ENCODE results near the gene APOL1.
"Not testable (repeated sequence)": the region's sequence is repeated elsewhere in the genome, so short reads cannot be mapped to it uniquely, and the experiment has no call there.

APOL1 gene

GRCh38 chr22:36250292-36250960, 2.5 kb upstream of the APOL1 start:
- not testable (repeated sequence) for H3K4me1 ChIP-seq (ENCODE audit: control insufficient read depth, low read depth, low read length)

GRCh38 chr22:36251979-36252608, 839 bp upstream of the APOL1 start:
- not testable (repeated sequence) for H3K4me1 ChIP-seq (ENCODE audit: control insufficient read depth, low read depth, low read length); H3K27me3 ChIP-seq (ENCODE audit: control insufficient read depth, insufficient read depth, low read length); H3K4me3 ChIP-seq (ENCODE audit: low read length); H3K9me3 ChIP-seq (ENCODE audit: control insufficient read depth, low read depth, low read length); H3K9ac ChIP-seq (ENCODE audit: low read length); H3K27ac ChIP-seq (ENCODE audit: low read length); H3K36me3 ChIP-seq (ENCODE audit: control insufficient read depth, low read depth, low read length)

More at GRCh38 chr22:36250292-36250960, 2.5 kb upstream of the APOL1 start:
- H3K27me3 ChIP-seq (ENCODE audit: control insufficient read depth, insufficient read depth, low read length); H3K36me3 ChIP-seq (ENCODE audit: control insufficient read depth, low read depth, low read length); H3K27ac ChIP-seq (ENCODE audit: low read length); H3K9ac ChIP-seq (ENCODE audit: low read length); H3K4me3 ChIP-seq (ENCODE audit: low read length); H3K9me3 ChIP-seq (ENCODE audit: control insufficient read depth, low read depth, low read length): not testable (repeated sequence)

- no peak overlapping the region for H3K9ac ChIP-seq (ENCODE audit: low read length)
Observed at GRCh38 chr22:36253523-36254490, 874 bp downstream of the APOL1 start.

GRCh38 chr22:36255572-36255971, 2.6 kb downstream of the APOL1 start:
- peaks cover 21% of the 10 kb centered on the region for H3K4me1 ChIP-seq (ENCODE audit: control insufficient read depth, low read depth, low read length)
- not testable (repeated sequence) for H3K9ac ChIP-seq (ENCODE audit: low read length); H3K27me3 ChIP-seq (ENCODE audit: control insufficient read depth, insufficient read depth, low read length); H3K36me3 ChIP-seq (ENCODE audit: control insufficient read depth, low read depth, low read length); H3K4me3 ChIP-seq (ENCODE audit: low read length); H3K27ac ChIP-seq (ENCODE audit: low read length); H3K9me3 ChIP-seq (ENCODE audit: control insufficient read depth, low read depth, low read length)

More at GRCh38 chr22:36253523-36254490, 874 bp downstream of the APOL1 start:
- Histone ChIP-seq H3K4me3 (ENCODE audit: low read length) (no peak overlapping the region), H3K9me3 (ENCODE audit: control insufficient read depth, low read depth, low read length) (no peaks in the 10 kb centered on the region), H3K4me1 (ENCODE audit: control insufficient read depth, low read depth, low read length) (peaks cover 11% of the 10 kb centered on the region), H3K27ac (ENCODE audit: low read length) (no peak overlapping the region), H3K36me3 (ENCODE audit: control insufficient read depth, low read depth, low read length) (no peaks in the 10 kb centered on the region), H3K27me3 (ENCODE audit: control insufficient read depth, insufficient read depth, low read length) (no peaks in the 10 kb centered on the region)

GRCh38 chr22:36256478-36256877, 3.5 kb downstream of the APOL1 start:
- H3K9me3 ChIP-seq (ENCODE audit: control insufficient read depth, low read depth, low read length): no peaks in the 10 kb centered on the region
- H3K4me3 ChIP-seq (ENCODE audit: low read length): no peak overlapping the region
- no peak overlapping the region for H3K9ac ChIP-seq (ENCODE audit: low read length)
- H3K4me1 ChIP-seq (ENCODE audit: control insufficient read depth, low read depth, low read length): peaks cover 20% of the 10 kb centered on the region
- H3K27me3 ChIP-seq (ENCODE audit: control insufficient read depth, insufficient read depth, low read length): no peaks in the 10 kb centered on the region
- H3K36me3 ChIP-seq (ENCODE audit: control insufficient read depth, low read depth, low read length): no peaks in the 10 kb centered on the region
- no peak overlapping the region for H3K27ac ChIP-seq (ENCODE audit: low read length)

GRCh38 chr22:36257308-36257707, 4.4 kb downstream of the APOL1 start:
- H3K27me3 ChIP-seq (ENCODE audit: control insufficient read depth, insufficient read depth, low read length): no peaks in the 10 kb centered on the region
- H3K4me3 ChIP-seq (ENCODE audit: low read length): no peak overlapping the region
- H3K36me3 ChIP-seq (ENCODE audit: control insufficient read depth, low read depth, low read length): no peaks in the 10 kb centered on the region
- H3K9me3 ChIP-seq (ENCODE audit: control insufficient read depth, low read depth, low read length): no peaks in the 10 kb centered on the region
- H3K9ac ChIP-seq (ENCODE audit: low read length): no peak overlapping the region
- H3K4me1 ChIP-seq (ENCODE audit: control insufficient read depth, low read depth, low read length): peaks cover 18% of the 10 kb centered on the region
- H3K27ac ChIP-seq (ENCODE audit: low read length): no peak overlapping the region

- Histone ChIP-seq H3K27ac (ENCODE audit: low read length) (peak overlapping the region; percentile 60), H3K9me3 (ENCODE audit: control insufficient read depth, low read depth, low read length) (no peaks in the 10 kb centered on the region), H3K4me1 (ENCODE audit: control insufficient read depth, low read depth, low read length) (peaks cover 18% of the 10 kb centered on the region), H3K9ac (ENCODE audit: low read length) (no peak overlapping the region), H3K27me3 (ENCODE audit: control insufficient read depth, insufficient read depth, low read length) (no peaks in the 10 kb centered on the region), H3K36me3 (ENCODE audit: control insufficient read depth, low read depth, low read length) (no peaks in the 10 kb centered on the region), H3K4me3 (ENCODE audit: low read length) (no peak overlapping the region)
Observed at GRCh38 chr22:36257948-36258670, 5.2 kb downstream of the APOL1 start.

GRCh38 chr22:36258701-36259614, 6.0 kb downstream of the APOL1 start:
- Histone ChIP-seq H3K27ac (ENCODE audit: low read length) (peak overlapping the region; percentile 60), H3K27me3 (ENCODE audit: control insufficient read depth, insufficient read depth, low read length) (no peaks in the 10 kb centered on the region), H3K4me1 (ENCODE audit: control insufficient read depth, low read depth, low read length) (peaks cover 18% of the 10 kb centered on the region), H3K4me3 (ENCODE audit: low read length) (peak overlapping the region; percentile 23), H3K36me3 (ENCODE audit: control insufficient read depth, low read depth, low read length) (no peaks in the 10 kb centered on the region), H3K9ac (ENCODE audit: low read length) (peak overlapping the region; percentile 35), H3K9me3 (ENCODE audit: control insufficient read depth, low read depth, low read length) (no peaks in the 10 kb centered on the region)

GRCh38 chr22:36259615-36260300, 6.8 kb downstream of the APOL1 start:
- peaks cover 18% of the 10 kb centered on the region for H3K4me1 ChIP-seq (ENCODE audit: control insufficient read depth, low read depth, low read length)

GRCh38 chr22:36261675-36262074, 8.7 kb downstream of the APOL1 start:
- H3K27ac ChIP-seq (ENCODE audit: low read length); H3K27me3 ChIP-seq (ENCODE audit: control insufficient read depth, insufficient read depth, low read length); H3K9ac ChIP-seq (ENCODE audit: low read length); H3K4me3 ChIP-seq (ENCODE audit: low read length); H3K9me3 ChIP-seq (ENCODE audit: control insufficient read depth, low read depth, low read length); H3K36me3 ChIP-seq (ENCODE audit: control insufficient read depth, low read depth, low read length): not testable (repeated sequence)
- peaks cover 18% of the 10 kb centered on the region for H3K4me1 ChIP-seq (ENCODE audit: control insufficient read depth, low read depth, low read length)

More at GRCh38 chr22:36259615-36260300, 6.8 kb downstream of the APOL1 start:
- Histone ChIP-seq H3K4me3 (ENCODE audit: low read length) (peak overlapping the region; percentile 23), H3K27ac (ENCODE audit: low read length) (peak overlapping the region; percentile 36), H3K27me3 (ENCODE audit: control insufficient read depth, insufficient read depth, low read length) (no peaks in the 10 kb centered on the region), H3K9me3 (ENCODE audit: control insufficient read depth, low read depth, low read length) (no peaks in the 10 kb centered on the region), H3K9ac (ENCODE audit: low read length) (peak overlapping the region; percentile 35), H3K36me3 (ENCODE audit: control insufficient read depth, low read depth, low read length) (no peaks in the 10 kb centered on the region)

All from iPS-18a (cell line).